ENCODE results near the gene SIK3. TPM values are rescaled to one million over a fixed set of nuclear protein-coding genes. Genes with fewer than 3 reads are reported as not detected.
"Not testable (repeated sequence)": the region's sequence is repeated elsewhere in the genome, so short reads cannot be mapped to it uniquely, and the experiment has no call there.

SIK3 gene
- total RNA-seq, 4 donors from 2014 or later, result 58.8 to 85.8 (median 59.8) TPM

- Histone ChIP-seq H3K27ac (peak within 1 kb of the TSS in 3 of 4 donors; percentile 45 to 82 (median 76)), H3K27me3 (no peaks in the 10 kb centered on the region), H3K4me3 (peak within 1 kb of the TSS in 2 of 4 donors; percentile 43 to 47), H3K36me3 (no peaks in the 10 kb centered on the region), H3K9me3 (no peaks in the 10 kb centered on the region), H3K4me1 (peaks cover 0 to 21% (median 6%) of the 10 kb centered on the region in 4 donors)
- TF ChIP-seq CTCF (IDR thresholded peaks at IDR 0.05) (no peak), POLR2A (IDR thresholded peaks at IDR 0.05) (peak; percentile 57 to 59)
- peak in 2 of 3 donors; percentile 60 to 72 for DNase-seq
These were observed 260.8 kb downstream of the SIK3 start, which contains the start of gene APOA1 for GRCh38 chr11:116837231-116838091. TSS of gene APOA1 (minus strand) at chr11:116837622. CDS start at chr11:116837387, 235 bp downstream.

GRCh38 chr11:116836632-116836991 lies 261.6 kb downstream of the SIK3 start:
- Histone ChIP-seq H3K4me1 (peaks cover 0 to 21% (median 6%) of the 10 kb centered on the region in 4 donors), H3K27ac (peak overlapping the region in 3 of 4 donors; percentile 45 to 82 (median 76))

DNA sequence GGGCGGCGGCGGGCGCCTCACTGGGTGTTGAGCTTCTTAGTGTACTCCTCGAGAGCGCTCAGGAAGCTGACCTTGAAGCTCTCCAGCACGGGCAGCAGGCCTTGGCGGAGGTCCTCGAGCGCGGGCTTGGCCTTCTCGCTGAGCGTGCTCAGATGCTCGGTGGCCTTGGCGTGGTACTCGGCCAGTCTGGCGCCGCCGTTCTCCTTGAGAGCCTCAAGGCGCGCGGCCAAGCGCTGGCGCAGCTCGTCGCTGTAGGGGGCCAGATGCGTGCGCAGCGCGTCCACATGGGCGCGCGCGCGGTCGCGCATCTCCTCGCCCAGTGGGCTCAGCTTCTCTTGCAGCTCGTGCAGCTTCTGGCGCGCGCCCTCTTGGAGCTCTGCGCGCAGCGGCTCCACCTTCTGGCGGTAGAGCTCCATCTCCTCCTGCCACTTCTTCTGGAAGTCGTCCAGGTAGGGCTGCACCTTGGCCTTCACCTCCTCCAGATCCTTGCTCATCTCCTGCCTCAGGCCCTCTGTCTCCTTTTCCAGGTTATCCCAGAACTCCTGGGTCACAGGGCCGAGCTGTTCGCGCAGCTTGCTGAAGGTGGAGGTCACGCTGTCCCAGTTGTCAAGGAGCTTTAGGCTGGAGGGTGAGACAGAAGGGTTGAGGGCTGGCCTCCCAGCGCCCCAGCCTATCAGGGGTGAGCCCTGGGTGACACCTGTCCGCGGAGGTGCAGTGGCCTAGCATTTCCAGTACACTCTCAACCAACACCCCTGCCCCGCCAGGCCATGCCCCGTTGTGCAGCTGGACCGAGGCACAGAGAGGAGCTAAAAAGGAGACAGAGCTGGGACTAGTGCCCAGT lies 262.2 kb downstream of the SIK3 start:
- Histone ChIP-seq H3K4me3 (peak overlapping the region; percentile 29 to 51 (median 45)), H3K9me3 (no peaks in the 10 kb centered on the region), H3K27me3 (no peaks in the 10 kb centered on the region), H3K36me3 (no peaks in the 10 kb centered on the region), H3K27ac (peak overlapping the region; percentile 45 to 82 (median 68)), H3K4me1 (peaks cover 0 to 21% (median 6%) of the 10 kb centered on the region in 4 donors)
- peak; percentile 68 to 93 (median 91) for DNase-seq
- TF ChIP-seq POLR2A (IDR thresholded peaks at IDR 0.05) (peak in 1 of 2 donors; percentile 7), CTCF (IDR thresholded peaks at IDR 0.05) (peak in 4 of 6 experiments; percentile 55 to 90 (median 79))

More at GRCh38 chr11:116836632-116836991, 261.6 kb downstream of the SIK3 start:
- Histone ChIP-seq H3K4me3 (peak overlapping the region in 2 of 4 donors; percentile 43 to 47), H3K27me3 (no peaks in the 10 kb centered on the region), H3K9me3 (no peaks in the 10 kb centered on the region), H3K36me3 (no peaks in the 10 kb centered on the region)
- DNase-seq, result no peak
- TF ChIP-seq CTCF (IDR thresholded peaks at IDR 0.05), result no peak

DNA sequence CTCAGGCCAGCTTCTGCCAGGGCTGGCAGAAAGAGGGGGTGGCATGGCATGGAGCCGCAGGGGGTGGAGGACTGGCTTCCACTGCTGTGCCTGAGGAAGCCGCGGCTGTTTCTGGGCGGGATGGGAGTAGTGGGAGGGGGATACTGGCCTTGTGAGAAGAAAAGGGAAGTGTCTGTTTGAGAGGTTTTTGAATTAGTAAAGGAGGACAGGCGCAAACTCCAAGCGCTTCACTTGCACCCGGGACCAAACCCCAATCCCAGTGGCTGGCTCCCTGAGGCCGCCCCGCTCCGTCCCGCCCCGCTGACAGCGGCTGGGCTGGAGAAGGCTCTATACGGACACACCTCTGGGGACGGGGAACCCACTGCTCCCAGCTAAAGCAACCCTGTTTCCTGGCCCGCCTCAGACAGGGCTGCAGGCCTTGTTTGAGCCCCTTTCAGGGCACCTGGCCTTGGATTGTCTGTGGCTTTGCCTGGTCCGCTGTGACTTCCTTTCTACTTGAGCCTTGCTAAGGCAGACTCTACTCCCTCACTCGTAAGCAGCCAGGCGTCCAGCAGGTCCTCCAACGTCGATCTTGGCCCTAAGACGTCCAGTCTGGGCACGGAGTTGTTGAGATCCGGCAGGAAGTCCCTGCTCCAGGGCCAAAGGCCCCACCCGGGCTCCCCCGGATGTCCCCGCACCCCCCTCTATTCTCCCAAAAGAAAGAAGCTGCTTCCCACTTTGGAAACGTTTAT lies 263.0 kb downstream of the SIK3 start:
- DNase-seq, result peak in 1 of 3 donors; percentile 52
- H3K9me3 ChIP-seq, result no peaks in the 10 kb centered on the region
- peak overlapping the region; percentile 45 to 82 (median 68) for H3K27ac ChIP-seq
- H3K27me3 ChIP-seq, result no peaks in the 10 kb centered on the region
- TF ChIP-seq POLR2A (IDR thresholded peaks at IDR 0.05) (peak in 1 of 2 donors; percentile 0), CTCF (IDR thresholded peaks at IDR 0.05) (no peak)
- H3K4me1 ChIP-seq, result peaks cover 0 to 21% (median 6%) of the 10 kb centered on the region in 4 donors
- peak overlapping the region; percentile 29 to 51 (median 45) for H3K4me3 ChIP-seq
- H3K36me3 ChIP-seq, result no peaks in the 10 kb centered on the region

DNA sequence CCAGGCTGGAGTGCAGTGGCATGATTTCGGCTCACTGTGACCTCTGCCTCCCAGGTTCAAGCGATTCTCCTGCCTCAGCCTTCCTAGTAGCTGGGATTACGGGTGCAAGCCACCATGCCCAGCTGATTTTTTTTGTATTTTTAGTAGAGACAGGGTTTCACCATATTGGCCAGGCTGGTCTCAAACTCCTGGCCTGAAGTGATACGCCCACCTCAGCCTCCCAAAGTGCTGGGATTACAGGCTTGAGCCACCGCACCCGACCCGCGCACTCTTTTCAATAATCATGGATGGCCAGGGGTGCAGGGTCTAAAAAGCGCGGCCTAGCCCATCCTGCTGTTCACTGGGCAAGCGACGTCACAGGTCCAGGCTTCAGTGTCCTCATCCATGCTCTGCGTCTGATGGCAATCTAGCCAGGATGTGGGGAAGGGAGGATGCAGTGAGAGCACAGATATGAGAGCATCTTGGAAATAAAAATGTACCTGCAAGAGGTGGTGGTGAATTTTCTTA lies 263.6 kb downstream of the SIK3 start:
- Histone ChIP-seq H3K27ac (peak overlapping the region in 3 of 4 donors; percentile 45 to 82 (median 76)), H3K4me1 (peaks cover 0 to 21% (median 6%) of the 10 kb centered on the region in 4 donors)
- peak in 1 of 3 donors; percentile 46 for DNase-seq
- H3K27me3 ChIP-seq, H3K36me3 ChIP-seq, H3K4me3 ChIP-seq, H3K9me3 ChIP-seq: not testable (repeated sequence)
